Liver (tissue), 2 donors: Measurements from ENCODE around the gene CRYBA1.

Source experiments
- FOXA1 ChIP-seq: IDR thresholded peaks from 2 replicates; pipeline ENCODE4 v1.6.1; 2016; ENCODE audit warnings: antibody characterized with exemption
- RAD21 ChIP-seq, 2 donors: IDR thresholded peaks; 2 replicates each; pipeline ENCODE4 v1.6.1; 2016; ENCODE audit warnings: antibody characterized with exemption in 2 of 2, mild to moderate bottlenecking in 2 of 2
- SP1 ChIP-seq: IDR thresholded peaks from 2 replicates; pipeline ENCODE4 v1.6.1; 2018; ENCODE audit warnings: antibody characterized with exemption, mild to moderate bottlenecking
- donor health status: healthy.

DNA sequence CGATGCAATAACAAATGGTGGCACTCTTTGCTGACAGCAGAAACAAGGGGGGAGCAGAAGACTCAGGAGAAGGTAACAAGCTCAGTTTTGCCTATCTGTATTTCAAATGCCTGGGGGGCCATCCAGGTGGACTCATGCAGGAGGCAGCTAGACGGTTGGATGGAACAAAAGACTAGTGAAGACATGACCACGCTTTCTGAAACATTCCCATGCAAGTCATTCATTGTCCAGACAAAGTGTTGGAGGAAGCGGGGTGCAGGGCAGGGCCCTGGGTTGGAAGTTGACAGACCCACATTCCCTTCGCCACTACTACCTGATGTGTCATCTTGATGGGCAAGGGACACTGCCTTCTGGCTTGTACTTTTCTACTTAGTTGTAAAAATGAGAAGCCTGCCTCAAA lies 29.8 kb upstream of the CRYBA1 start:
- TF ChIP-seq SP1: no peak
- no peak for TF ChIP-seq RAD21 (IDR thresholded peaks at IDR 0.05)
- TF ChIP-seq FOXA1: no peak
